H9 (cell line): ENCODE measurements around the gene ARL2BP. TPM values are rescaled to one million over a fixed set of nuclear protein-coding genes. Genes with fewer than 3 reads are reported as not detected.

ENCODE experiments used
- DNase-seq: peaks from one replicate; pipeline ENCODE4 v3.0.0-alpha.2; 2017
- H2AFZ ChIP-seq: one replicate; pipeline ENCODE4 v1.6.1; 2013; ENCODE audit warnings: mild to moderate bottlenecking, low read length, control low read depth, moderate library complexity
- H2AK5ac ChIP-seq: 2 replicates; pipeline ENCODE4 v1.6.1; 2013; ENCODE audit warnings: low read length, control low read depth, mixed read lengths; ENCODE audit not compliant: insufficient read length
- H2BK120ac ChIP-seq: one replicate; pipeline ENCODE4 v1.6.1; 2013; ENCODE audit warnings: low read depth, mild to moderate bottlenecking, low read length, control low read depth, inconsistent platforms; ENCODE audit not compliant: poor library complexity, severe bottlenecking
- H2BK12ac ChIP-seq: 2 replicates; pipeline ENCODE4 v1.6.1; 2013; ENCODE audit warnings: low read length, control low read depth, mixed read lengths, low read depth; ENCODE audit not compliant: insufficient read length
- H2BK15ac ChIP-seq: 2 replicates; pipeline ENCODE4 v1.6.1; 2013; ENCODE audit warnings: low read depth, low read length, control low read depth
- H2BK20ac ChIP-seq: one replicate; pipeline ENCODE4 v1.6.1; 2013; ENCODE audit warnings: low read depth, mild to moderate bottlenecking, low read length, control low read depth, inconsistent platforms; ENCODE audit not compliant: poor library complexity, severe bottlenecking
- H2BK5ac ChIP-seq: 2 replicates; pipeline ENCODE4 v1.6.1; 2013; ENCODE audit warnings: low read length, control low read depth, mixed read lengths; ENCODE audit not compliant: insufficient read length
- H3K14ac ChIP-seq: 2 replicates; pipeline ENCODE4 v1.6.1; 2013; ENCODE audit warnings: low read length, control low read depth; ENCODE audit not compliant: insufficient read depth
- H3K18ac ChIP-seq: 2 replicates; pipeline ENCODE4 v1.6.1; 2013; ENCODE audit warnings: low read depth, mild to moderate bottlenecking, mixed read lengths, low read length, control low read depth; ENCODE audit not compliant: insufficient read length
- H3K23ac ChIP-seq: 2 replicates; pipeline ENCODE4 v1.6.1; 2013; ENCODE audit warnings: low read length, control low read depth, mixed read lengths, low read depth; ENCODE audit not compliant: insufficient read length
- H3K23me2 ChIP-seq: 2 replicates; pipeline ENCODE4 v1.6.1; 2013; ENCODE audit warnings: low read depth, mild to moderate bottlenecking, mixed read lengths, low read length, control low read depth; ENCODE audit not compliant: insufficient read length, poor library complexity, severe bottlenecking
- H3K27ac ChIP-seq: 2 replicates; pipeline ENCODE4 v1.5.1; 2013; ENCODE audit warnings: low read length, control low read depth, mixed read lengths, low read depth; ENCODE audit not compliant: insufficient read length
- H3K27me3 ChIP-seq: 2 replicates; pipeline ENCODE4 v1.6.1; 2013; ENCODE audit warnings: low read length, control low read depth, inconsistent platforms; ENCODE audit not compliant: insufficient read depth
- H3K4ac ChIP-seq: 2 replicates; pipeline ENCODE4 v1.6.1; 2013; ENCODE audit warnings: low read depth, mild to moderate bottlenecking, control low read depth, inconsistent platforms, low read length, moderate library complexity
- H3K4me1 ChIP-seq: 2 replicates; pipeline ENCODE4 v1.6.1; 2013; ENCODE audit warnings: low read length, control low read depth, inconsistent platforms; ENCODE audit not compliant: insufficient read depth
- H3K4me2 ChIP-seq: 2 replicates; pipeline ENCODE4 v1.6.1; 2013; ENCODE audit warnings: low read length, control low read depth, mixed read lengths; ENCODE audit not compliant: insufficient read length, insufficient read depth
- H3K56ac ChIP-seq: 2 replicates; pipeline ENCODE4 v1.6.1; 2013; ENCODE audit warnings: low read depth, mild to moderate bottlenecking, mixed read lengths, low read length, control low read depth; ENCODE audit not compliant: insufficient read length
- H3K79me1 ChIP-seq: 2 replicates; pipeline ENCODE4 v1.6.1; 2013; ENCODE audit warnings: low read depth, mild to moderate bottlenecking, moderate library complexity, low read length, control low read depth, inconsistent platforms; ENCODE audit not compliant: insufficient read depth, poor library complexity, severe bottlenecking
- H3K79me2 ChIP-seq: 2 replicates; pipeline ENCODE4 v1.6.1; 2013; ENCODE audit warnings: low read length, control low read depth, inconsistent platforms; ENCODE audit not compliant: insufficient read depth
- H3K9ac ChIP-seq: 2 replicates; pipeline ENCODE4 v1.6.1; 2013; ENCODE audit warnings: low read length, control low read depth, mixed read lengths; ENCODE audit not compliant: insufficient read length; ENCODE audit errors: extremely low read depth
- H3K9me3 ChIP-seq: one replicate; pipeline ENCODE4 v1.6.1; 2013; ENCODE audit warnings: low read depth, low read length, inconsistent platforms; ENCODE audit not compliant: control insufficient read depth
- H3T11ph ChIP-seq: one replicate; pipeline ENCODE4 v1.6.1; 2013; ENCODE audit warnings: mild to moderate bottlenecking, low read length, control low read depth, inconsistent platforms
- H4K20me1 ChIP-seq: one replicate; pipeline ENCODE4 v1.6.1; 2013; ENCODE audit not compliant: control insufficient read depth, insufficient read length, insufficient read depth
- H4K5ac ChIP-seq: 2 replicates; pipeline ENCODE4 v1.6.1; 2013; ENCODE audit warnings: low read depth, mild to moderate bottlenecking, mixed read lengths, low read length, control low read depth; ENCODE audit not compliant: insufficient read length
- H4K8ac ChIP-seq: replicated peaks from 2 replicates; pipeline ENCODE4 v1.6.1; 2013; ENCODE audit warnings: low read length, control low read depth, mixed read lengths, low read depth; ENCODE audit not compliant: insufficient read length
- H4K91ac ChIP-seq: 2 replicates; pipeline ENCODE4 v1.6.1; 2013; ENCODE audit warnings: low read depth, mild to moderate bottlenecking, moderate library complexity, mixed read lengths, low read length, control low read depth; ENCODE audit not compliant: insufficient read length
- H3K27ac Mint-ChIP-seq, 3 experiments: 2 replicates in 2 of 3; 3 replicates in 1 of 3; pipeline ENCODE4 v1.8.0; 2020 to 2021; ENCODE audit warnings: mixed read lengths in 3 of 3, mild to moderate bottlenecking in 1 of 3, moderate library complexity in 1 of 3
- H3K27me3 Mint-ChIP-seq: 2 replicates; pipeline ENCODE4 v1.8.0; 2021; ENCODE audit warnings: low read depth, mild to moderate bottlenecking, moderate library complexity, mixed read lengths
- H3K36me3 Mint-ChIP-seq, 3 experiments: 2 replicates in 2 of 3; 3 replicates in 1 of 3; pipeline ENCODE4 v1.8.0; 2020 to 2021; ENCODE audit warnings: low read depth in 3 of 3, mixed read lengths in 3 of 3; ENCODE audit not compliant: insufficient read depth in 1 of 3
- H3K4me1 Mint-ChIP-seq, 2 experiments: 2 replicates each; pipeline ENCODE4 v1.8.0; 2020; ENCODE audit warnings: mixed read lengths in 2 of 2
- H3K4me3 Mint-ChIP-seq, 2 experiments: 2 replicates in 1 of 2; 3 replicates in 1 of 2; pipeline ENCODE4 v1.8.0; 2020 to 2021; ENCODE audit warnings: mild to moderate bottlenecking in 2 of 2, mixed read lengths in 2 of 2, moderate library complexity in 1 of 2
- H3K9me3 Mint-ChIP-seq, 2 experiments: 2 replicates in 1 of 2; 3 replicates in 1 of 2; pipeline ENCODE4 v1.8.0; 2020; ENCODE audit warnings: mild to moderate bottlenecking in 2 of 2, mixed read lengths in 2 of 2, moderate library complexity in 1 of 2
- CTCF ChIP-seq: fragments of 200-600 bp; sonication (generic); conservative IDR thresholded peaks from 3 replicates; pipeline ENCODE4 v1.8.0; 2021; ENCODE audit warnings: antibody characterized with exemption, mild to moderate bottlenecking
- WGBS: extraction: QIAGEN DNeasy Blood & Tissue Kit; methylation state at CpG from one replicate; pipeline ENCODE4 v1.1.7; 2013; ENCODE audit warnings: missing lambda C conversion rate, low lambda C conversion rate, mixed read lengths; ENCODE audit not compliant: insufficient read length; ENCODE audit errors: extremely low coverage; 5-methylcytosine and 5-hydroxymethylcytosine counted together
- total RNA-seq: library from RNA; stranded (reverse); gene quantifications from 2 replicates; pipeline ENCODE4 v1.2.1, GENCODE V29; 2021

The ARL2BP gene
- total RNA-seq, 1 experiment from 2014 or later = 18.0 TPM

GRCh38 chr16:57203451-57203850 lies 41.6 kb upstream of the ARL2BP start:
- Histone ChIP-seq H3K23me2 (no peaks in the 10 kb centered on the region), H4K20me1 (no peaks in the 10 kb centered on the region), H3K9ac (no peak overlapping the region), H4K8ac (no peak overlapping the region), H3K14ac (no peak overlapping the region), H2AK5ac (no peak overlapping the region), H2AFZ (no peak overlapping the region), H3K23ac (no peak overlapping the region), H3K4me1 (no peaks in the 10 kb centered on the region), H2BK5ac (no peak overlapping the region), H3K9me3 (no peaks in the 10 kb centered on the region), H4K91ac (no peak overlapping the region), H4K5ac (no peak overlapping the region), H3K79me2 (no peaks in the 10 kb centered on the region), H2BK12ac (no peak overlapping the region), H3K56ac (no peak overlapping the region), H2BK20ac (no peak overlapping the region), H3K27ac (no peak overlapping the region), H3K18ac (no peak overlapping the region), H2BK120ac (no peak overlapping the region), H3K27me3 (no peaks in the 10 kb centered on the region), H3K4me2 (no peak overlapping the region), H3T11ph (no peak overlapping the region), H3K79me1 (no peaks in the 10 kb centered on the region), H3K4ac (no peak overlapping the region), H2BK15ac (no peak overlapping the region)
- H3K4me3 Mint-ChIP-seq = no peak overlapping the region
- peaks cover 18 to 47% (median 44%) of the 10 kb centered on the region in 3 experiments for H3K36me3 Mint-ChIP-seq
- no peaks in the 10 kb centered on the region for H3K27me3 Mint-ChIP-seq
- H3K27ac Mint-ChIP-seq = peak overlapping the region in 1 of 3 experiments; percentile 84; a peak in 2 of 7 replicates
- DNase-seq = no peak
- TF ChIP-seq CTCF = no peak
- H3K4me1 Mint-ChIP-seq = no peaks in the 10 kb centered on the region
- H3K9me3 Mint-ChIP-seq = peaks cover 0 to 5% of the 10 kb centered on the region in 2 experiments; a peak in 4 of 5 replicates
- no CpG with 5 or more reads among the region's 1 CpG for WGBS
